SU-DHL-6 (cell line): ENCODE measurements around the gene AMOTL1.

Experiments
- H2AFZ ChIP-seq: fragments of 200-600 bp; sonication (generic); 2 replicates; pipeline ENCODE4 v1.6.1; 2014; ENCODE audit warnings: low read depth, mild to moderate bottlenecking, moderate library complexity, mixed read lengths, antibody characterized with exemption, low read length; ENCODE audit not compliant: severe bottlenecking
- H3F3A ChIP-seq: fragments of 200-600 bp; shearing (Covaris generic); 2 replicates; pipeline ENCODE4 v1.6.0; 2016; ENCODE audit warnings: antibody characterized with exemption, mild to moderate bottlenecking; ENCODE audit not compliant: insufficient read depth
- H3K27ac ChIP-seq: fragments of 200-600 bp; sonication (generic); 2 replicates; pipeline ENCODE4 v1.5.1; 2016; ENCODE audit warnings: low read depth, mild to moderate bottlenecking, low read length, moderate library complexity, mixed read lengths
- H3K27me3 ChIP-seq: fragments of 200-600 bp; sonication (generic), shearing (Covaris generic); 2 replicates; pipeline ENCODE4 v1.6.0; 2014; ENCODE audit warnings: mild to moderate bottlenecking, low read length
- H3K36me3 ChIP-seq: fragments of 200-600 bp; sonication (generic); 2 replicates; pipeline ENCODE4 v1.6.1; 2014; ENCODE audit warnings: mild to moderate bottlenecking, low read length, mixed read lengths
- H3K4me2 ChIP-seq: fragments of 300-600, 200-600 bp; shearing (Covaris generic), sonication (generic); 2 replicates; pipeline ENCODE4 v1.6.0; 2014; ENCODE audit warnings: low read length, low read depth, mild to moderate bottlenecking; ENCODE audit not compliant: poor library complexity, severe bottlenecking
- H3K4me3 ChIP-seq: fragments of 200-600 bp; sonication (generic); 2 replicates; pipeline ENCODE4 v1.5.1; 2014; ENCODE audit warnings: antibody characterized with exemption, low read length, mild to moderate bottlenecking, mixed read lengths; ENCODE audit not compliant: insufficient read depth, poor library complexity, severe bottlenecking
- H3K79me2 ChIP-seq: fragments of 200-600 bp; sonication (generic); 2 replicates; pipeline ENCODE4 v1.6.1; 2014; ENCODE audit warnings: mild to moderate bottlenecking, low read length, moderate library complexity; ENCODE audit not compliant: insufficient read depth
- H3K9ac ChIP-seq: fragments of 200-600 bp; sonication (generic); 2 replicates; pipeline ENCODE4 v1.7.0; 2014; ENCODE audit warnings: mild to moderate bottlenecking, low read length
- H3K9me2 ChIP-seq: fragments of 200-600 bp; sonication (generic); replicated peaks from 2 replicates; pipeline ENCODE4 v1.6.1; 2014; ENCODE audit warnings: low read length; ENCODE audit not compliant: insufficient read depth
- H3K9me3 ChIP-seq: fragments of 200-600 bp; sonication (generic); 2 replicates; pipeline ENCODE4 v1.6.1; 2014; ENCODE audit warnings: low read length, mixed read lengths; ENCODE audit not compliant: insufficient read depth
- H4K20me1 ChIP-seq: fragments of 200-600 bp; sonication (generic); 2 replicates; pipeline ENCODE4 v1.6.1; 2014; ENCODE audit warnings: low read depth, mild to moderate bottlenecking, antibody characterized with exemption, low read length, moderate library complexity, mixed read lengths
- EZH2phosphoT487 ChIP-seq: fragments of 200-600 bp; sonication (generic), shearing (Covaris generic); conservative IDR thresholded peaks from 2 replicates; pipeline ENCODE4 v1.6.1; 2018; ENCODE audit warnings: mild to moderate bottlenecking, antibody characterized with exemption, low read length, moderate library complexity, mixed read lengths
- TF ChIP-seq, protein P1 (sequence below): fragments of 200-600 bp; sonication (generic); IDR thresholded peaks from one replicate; pipeline ENCODE4 v1.5.1; 2017; ENCODE audit warnings: antibody characterized with exemption, mild to moderate bottlenecking, low read length, moderate library complexity; ENCODE audit not compliant: insufficient read depth, poor library complexity, severe bottlenecking

AMOTL1 gene

DNA sequence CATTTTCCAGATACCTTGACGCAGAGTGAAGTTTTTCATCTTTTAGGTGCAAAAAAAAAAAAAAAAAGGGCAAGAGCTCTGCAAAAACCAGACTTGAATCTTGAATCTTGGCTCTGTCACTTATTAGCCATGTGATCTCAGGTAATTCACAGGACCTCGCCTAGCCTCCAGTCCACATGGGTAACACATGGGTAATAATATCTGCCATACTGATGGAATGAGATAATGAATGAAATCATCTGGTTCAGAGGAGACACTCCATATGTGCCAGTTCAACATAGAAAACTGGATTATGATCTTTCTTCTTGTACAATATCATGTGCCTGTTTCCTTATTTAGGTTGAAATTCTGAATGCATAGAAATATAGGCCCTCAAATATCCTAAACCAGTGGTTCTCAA lies 8.6 kb upstream of the AMOTL1 start:
- Histone ChIP-seq H2AFZ (no peak overlapping the region), H3K27ac (no peak overlapping the region), H3K9me3 (no peaks in the 10 kb centered on the region), H3K79me2 (no peaks in the 10 kb centered on the region), H3K27me3 (no peaks in the 10 kb centered on the region), H3K4me2 (no peak overlapping the region), H3K4me3 (no peak overlapping the region), H3K9ac (no peak overlapping the region), H3F3A (no peaks in the 10 kb centered on the region), H3K36me3 (no peaks in the 10 kb centered on the region), H3K9me2 (no peaks in the 10 kb centered on the region), H4K20me1 (no peaks in the 10 kb centered on the region)
- TF ChIP-seq, protein P1, sequence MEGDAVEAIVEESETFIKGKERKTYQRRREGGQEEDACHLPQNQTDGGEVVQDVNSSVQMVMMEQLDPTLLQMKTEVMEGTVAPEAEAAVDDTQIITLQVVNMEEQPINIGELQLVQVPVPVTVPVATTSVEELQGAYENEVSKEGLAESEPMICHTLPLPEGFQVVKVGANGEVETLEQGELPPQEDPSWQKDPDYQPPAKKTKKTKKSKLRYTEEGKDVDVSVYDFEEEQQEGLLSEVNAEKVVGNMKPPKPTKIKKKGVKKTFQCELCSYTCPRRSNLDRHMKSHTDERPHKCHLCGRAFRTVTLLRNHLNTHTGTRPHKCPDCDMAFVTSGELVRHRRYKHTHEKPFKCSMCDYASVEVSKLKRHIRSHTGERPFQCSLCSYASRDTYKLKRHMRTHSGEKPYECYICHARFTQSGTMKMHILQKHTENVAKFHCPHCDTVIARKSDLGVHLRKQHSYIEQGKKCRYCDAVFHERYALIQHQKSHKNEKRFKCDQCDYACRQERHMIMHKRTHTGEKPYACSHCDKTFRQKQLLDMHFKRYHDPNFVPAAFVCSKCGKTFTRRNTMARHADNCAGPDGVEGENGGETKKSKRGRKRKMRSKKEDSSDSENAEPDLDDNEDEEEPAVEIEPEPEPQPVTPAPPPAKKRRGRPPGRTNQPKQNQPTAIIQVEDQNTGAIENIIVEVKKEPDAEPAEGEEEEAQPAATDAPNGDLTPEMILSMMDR, result no peak
- TF ChIP-seq EZH2phosphoT487, result no peak

DNA sequence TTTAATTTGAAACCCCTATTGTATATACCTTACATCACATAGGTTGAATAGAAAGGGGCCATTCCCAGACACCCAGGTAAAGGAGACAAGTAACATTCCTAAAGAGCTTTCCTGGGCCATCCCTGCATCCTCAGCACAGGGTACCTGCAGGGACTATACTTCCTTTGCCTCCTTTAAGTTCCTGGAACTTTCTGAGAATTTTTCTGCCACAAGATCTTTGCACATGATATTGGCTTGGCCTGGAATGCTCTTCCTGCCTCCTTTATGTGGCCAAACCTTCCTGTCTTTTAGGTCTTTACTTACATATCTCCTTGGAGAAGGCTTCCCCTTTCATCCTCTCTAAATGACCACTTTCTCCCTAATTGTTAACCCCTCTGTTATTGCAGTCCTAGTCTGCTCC lies 7.9 kb upstream of the AMOTL1 start:
- no peaks in the 10 kb centered on the region for H3K9me3 ChIP-seq
- H3F3A ChIP-seq, result no peaks in the 10 kb centered on the region
- no peaks in the 10 kb centered on the region for H4K20me1 ChIP-seq
- no peak overlapping the region for H3K4me2 ChIP-seq
- no peak overlapping the region for H3K4me3 ChIP-seq
- no peaks in the 10 kb centered on the region for H3K36me3 ChIP-seq
- no peaks in the 10 kb centered on the region for H3K9me2 ChIP-seq
- no peaks in the 10 kb centered on the region for H3K79me2 ChIP-seq
- no peak overlapping the region for H3K27ac ChIP-seq
- no peak overlapping the region for H2AFZ ChIP-seq
- H3K27me3 ChIP-seq, result no peaks in the 10 kb centered on the region
- TF ChIP-seq EZH2phosphoT487, result no peak
- TF ChIP-seq, protein P1, result no peak
- no peak overlapping the region for H3K9ac ChIP-seq

- no peaks in the 10 kb centered on the region for H4K20me1 ChIP-seq
- no peaks in the 10 kb centered on the region for H3F3A ChIP-seq
- no peak overlapping the region for H3K4me3 ChIP-seq
- H3K4me2 ChIP-seq, result no peak overlapping the region
- H3K79me2 ChIP-seq, result no peaks in the 10 kb centered on the region
- no peak overlapping the region for H3K9ac ChIP-seq
- H3K27ac ChIP-seq, result no peak overlapping the region
- no peak overlapping the region for H2AFZ ChIP-seq
- H3K27me3 ChIP-seq, result no peaks in the 10 kb centered on the region
- no peaks in the 10 kb centered on the region for H3K36me3 ChIP-seq
- TF ChIP-seq EZH2phosphoT487, result no peak
- no peaks in the 10 kb centered on the region for H3K9me3 ChIP-seq
- H3K9me2 ChIP-seq, result no peaks in the 10 kb centered on the region
Measured at GRCh38 chr11:94762208-94762607, 5.9 kb upstream of the AMOTL1 start.

DNA sequence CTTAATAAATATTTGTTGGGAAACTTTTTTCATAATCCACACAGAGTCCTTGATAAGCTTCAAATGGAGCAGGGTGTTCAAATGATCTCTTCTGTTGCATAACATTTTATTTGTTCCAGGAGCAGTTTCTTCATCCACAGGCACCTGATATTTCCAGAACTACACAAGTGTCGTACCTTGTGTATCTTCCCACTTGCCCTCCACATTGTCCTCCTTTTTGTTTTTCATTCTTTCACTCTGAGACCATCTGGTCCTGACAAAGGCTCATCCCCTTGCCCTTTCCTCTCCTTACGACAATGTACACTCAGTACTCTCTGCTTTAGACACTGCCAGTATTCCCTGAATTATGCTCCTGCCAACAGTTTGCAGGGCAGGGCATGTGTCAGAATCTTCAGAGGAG lies 5.2 kb upstream of the AMOTL1 start:
- H3K4me2 ChIP-seq, result no peak overlapping the region
- no peaks in the 10 kb centered on the region for H3K9me3 ChIP-seq
- no peaks in the 10 kb centered on the region for H3K9me2 ChIP-seq
- no peaks in the 10 kb centered on the region for H3F3A ChIP-seq
- no peak overlapping the region for H3K9ac ChIP-seq
- no peak overlapping the region for H3K4me3 ChIP-seq
- no peaks in the 10 kb centered on the region for H3K27me3 ChIP-seq
- H4K20me1 ChIP-seq, result no peaks in the 10 kb centered on the region
- H3K79me2 ChIP-seq, result no peaks in the 10 kb centered on the region
- H3K27ac ChIP-seq, result no peak overlapping the region
- H3K36me3 ChIP-seq, result no peaks in the 10 kb centered on the region
- TF ChIP-seq, protein P1, result no peak
- no peak for TF ChIP-seq EZH2phosphoT487
- H2AFZ ChIP-seq, result no peak overlapping the region
